Measurements from ENCODE around the gene UAP1L1. TPM values are rescaled to one million over a fixed set of nuclear protein-coding genes. Genes with fewer than 3 reads are reported as not detected.

The UAP1L1 gene
- total RNA-seq, 2 donors from 2014 or later: 9.0 to 13.0 TPM

DNA sequence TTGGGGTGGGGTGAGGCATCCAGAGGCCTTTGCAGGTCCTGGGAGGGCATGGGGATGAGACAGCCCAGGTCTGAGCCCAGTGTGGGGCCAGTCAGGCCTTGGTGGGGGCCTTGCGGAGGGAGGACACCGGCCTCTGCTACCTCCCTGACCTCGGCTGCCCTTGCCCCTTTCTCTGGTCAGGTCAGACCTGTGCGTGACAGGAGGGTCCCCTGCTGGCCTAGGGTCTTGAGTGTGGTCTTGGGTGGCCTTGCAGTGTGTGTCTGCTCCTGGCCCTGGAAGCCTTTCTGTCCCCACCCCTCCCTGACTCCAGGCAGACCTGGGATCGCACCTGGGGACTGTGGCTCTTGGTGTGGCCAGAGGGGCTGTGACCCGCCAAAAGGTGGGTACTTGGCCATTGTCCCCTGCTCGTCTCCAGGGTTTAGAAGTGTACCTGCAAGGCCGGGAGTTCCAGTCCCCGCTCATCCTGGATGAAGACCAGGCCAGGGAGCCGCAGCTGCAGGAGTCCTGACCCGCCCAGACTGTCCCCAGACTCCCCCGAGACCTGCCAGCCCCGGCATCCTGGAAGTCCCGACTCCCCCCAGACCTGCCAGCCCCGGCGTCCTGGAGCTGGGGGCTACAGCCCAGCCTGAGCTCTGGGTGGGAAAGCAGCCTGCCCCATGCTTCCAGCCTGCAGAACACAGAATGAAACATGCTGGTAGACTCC, 5.1 kb downstream of the UAP1L1 start:
- DNase-seq: no peak
- Histone ChIP-seq H3K36me3 (no peaks in the 10 kb centered on the region), H3K9ac (ENCODE audit: low read depth in 2 of 2, low read length in 2 of 2) (no peak overlapping the region), H3K27me3 (no peaks in the 10 kb centered on the region), H3K27ac (peak overlapping the region; percentile 27), H3K4me3 (no peak overlapping the region), H3K9me3 (no peaks in the 10 kb centered on the region), H3K4me1 (peaks cover 8% of the 10 kb centered on the region)
- TF ChIP-seq CTCF (IDR thresholded peaks at IDR 0.05): no peak
- intact Hi-C loops (cut with DNase I): no loop called here

DNA sequence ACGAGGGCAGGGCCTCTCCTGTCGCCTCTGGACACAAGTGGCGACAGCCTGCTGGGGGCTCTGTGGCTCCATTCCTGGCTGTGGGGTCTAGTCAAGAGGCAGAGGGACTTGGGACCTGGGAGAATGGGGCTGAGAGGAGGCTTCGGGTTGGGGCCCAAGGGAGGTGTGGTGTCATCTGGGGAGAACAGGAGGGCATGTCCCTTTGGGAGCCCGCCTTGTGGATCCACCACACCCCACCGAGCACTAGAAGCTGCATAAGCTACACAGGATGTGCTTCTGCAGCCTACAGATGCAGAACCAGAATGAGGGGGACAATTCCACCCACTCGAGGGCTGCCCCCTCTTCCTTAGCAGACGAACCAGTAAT, 5.6 kb downstream of the UAP1L1 start:
- H3K9ac ChIP-seq (ENCODE audit: low read depth in 2 of 2, low read length in 2 of 2): no peak overlapping the region
- no peak for TF ChIP-seq CTCF (IDR thresholded peaks at IDR 0.05)
- peaks cover 13% of the 10 kb centered on the region for H3K4me1 ChIP-seq
- peak overlapping the region; percentile 27 for H3K27ac ChIP-seq
- H3K27me3 ChIP-seq: no peaks in the 10 kb centered on the region
- intact Hi-C loops (cut with DNase I): no loop called here
- DNase-seq: no peak
- no peak overlapping the region for H3K4me3 ChIP-seq
- no peaks in the 10 kb centered on the region for H3K36me3 ChIP-seq
- no peaks in the 10 kb centered on the region for H3K9me3 ChIP-seq

GRCh38 chr9:137083394-137084004, 6.2 kb downstream of the UAP1L1 start:
- Histone ChIP-seq H3K9me3 (no peaks in the 10 kb centered on the region), H3K9ac (ENCODE audit: low read depth in 2 of 2, low read length in 2 of 2) (no peak overlapping the region), H3K27me3 (no peaks in the 10 kb centered on the region), H3K4me3 (no peak overlapping the region), H3K4me1 (peaks cover 12% of the 10 kb centered on the region), H3K36me3 (no peaks in the 10 kb centered on the region), H3K27ac (peak overlapping the region; percentile 27)
- no peak for TF ChIP-seq CTCF (IDR thresholded peaks at IDR 0.05)
- no peak for DNase-seq
- intact Hi-C loops (cut with DNase I): no loop called here

GRCh38 chr9:137084526-137084925, 7.2 kb downstream of the UAP1L1 start:
- no peak for TF ChIP-seq CTCF (IDR thresholded peaks at IDR 0.05)
- DNase-seq: no peak
- Histone ChIP-seq H3K27ac (no peak overlapping the region), H3K27me3 (no peaks in the 10 kb centered on the region), H3K36me3 (no peaks in the 10 kb centered on the region), H3K9me3 (no peaks in the 10 kb centered on the region), H3K4me1 (peaks cover 7% of the 10 kb centered on the region), H3K4me3 (no peak overlapping the region), H3K9ac (ENCODE audit: low read depth in 2 of 2, low read length in 2 of 2) (no peak overlapping the region)
- intact Hi-C loops (cut with DNase I): no loop called here

DNA sequence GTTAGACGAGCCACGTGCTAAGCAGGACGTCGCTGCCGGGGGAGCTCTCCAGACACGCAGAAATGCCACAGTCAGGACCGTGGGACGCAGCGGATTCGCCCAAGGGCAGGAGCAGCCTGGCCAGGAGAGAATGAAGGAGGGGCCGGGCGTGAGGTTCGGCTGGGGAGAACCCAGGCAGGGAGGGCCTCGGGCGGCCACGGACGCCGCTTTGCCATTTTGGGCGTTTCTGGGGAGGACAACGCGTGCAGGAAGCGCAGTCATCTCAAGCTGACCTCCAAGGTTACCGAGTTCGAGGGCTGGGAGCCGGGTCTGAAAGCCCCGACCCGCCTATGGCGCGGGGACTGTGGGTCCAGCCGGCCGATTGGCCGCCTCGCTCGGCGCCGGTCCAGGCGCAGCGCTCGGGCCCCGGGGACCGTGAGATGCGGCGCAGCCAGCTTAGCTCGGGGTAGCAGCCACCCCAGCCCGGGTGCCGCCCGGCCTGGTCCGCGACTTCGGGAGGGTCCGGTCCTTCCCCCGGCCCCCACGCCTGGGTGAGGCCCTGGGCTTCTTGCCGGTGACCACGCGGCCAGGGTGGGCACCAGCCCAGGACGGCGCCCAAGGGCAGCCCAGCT, 8.7 kb downstream of the UAP1L1 start:
- H3K4me1 ChIP-seq: peaks cover 7% of the 10 kb centered on the region
- no peaks in the 10 kb centered on the region for H3K36me3 ChIP-seq
- TF ChIP-seq CTCF (IDR thresholded peaks at IDR 0.05): no peak
- peak; percentile 57 for DNase-seq
- no peaks in the 10 kb centered on the region for H3K27me3 ChIP-seq
- H3K9me3 ChIP-seq: no peaks in the 10 kb centered on the region
- intact Hi-C loops (cut with DNase I): no loop called here
- peak overlapping the region; percentile 90 for H3K4me3 ChIP-seq
- H3K9ac ChIP-seq (ENCODE audit: low read depth in 2 of 2, low read length in 2 of 2): peak overlapping the region; percentile 76 to 87
- H3K27ac ChIP-seq: peak overlapping the region; percentile 94
